HEK293T (cell line): ENCODE data around the gene ATG2A.

Experiments
- CTCF ChIA-PET: fragments of 350-600 bp; formaldehyde crosslinking; extraction: SDS; loops from one replicate; lab custom pipeline; 2021; ENCODE audit warnings: antibody characterized with exemption, inconsistent platforms; lab: Yijun Ruan, JAX
- POLR2A ChIA-PET: fragments of 350-600 bp; formaldehyde crosslinking; extraction: SDS; loops from one replicate; lab custom pipeline; 2020; ENCODE audit warnings: antibody characterized with exemption, inconsistent platforms; lab: Yijun Ruan, JAX
- DNase-seq: peaks from one replicate; pipeline ENCODE4 v3.0.0; 2012; ENCODE audit warnings: mixed read lengths; ENCODE audit errors: extremely low spot score
- ARNT ChIP-seq: fragments of 450-650 bp; IDR thresholded peaks from 2 replicates; pipeline ENCODE4 v1.6.1; 2017; ENCODE audit warnings: mild to moderate bottlenecking
- BHLHE40 ChIP-seq: fragments of 450-650 bp; IDR thresholded peaks from 2 replicates; pipeline ENCODE4 v1.6.1; 2016; ENCODE audit warnings: mild to moderate bottlenecking, moderate library complexity, borderline replicate concordance
- CTBP1 ChIP-seq: fragments of 450-650 bp; IDR thresholded peaks from 2 replicates; pipeline ENCODE4 v1.6.1; 2016; ENCODE audit warnings: borderline replicate concordance
- ELF4 ChIP-seq: fragments of 450-650 bp; IDR thresholded peaks from 2 replicates; pipeline ENCODE4 v1.6.1; 2017; ENCODE audit warnings: antibody characterized with exemption
- FOXA1 ChIP-seq: fragments of 450-650 bp; IDR thresholded peaks from 2 replicates; pipeline ENCODE4 v1.6.1; 2016; ENCODE audit warnings: mild to moderate bottlenecking
- FOXK2 ChIP-seq: fragments of 450-650 bp; IDR thresholded peaks from 2 replicates; pipeline ENCODE4 v1.6.1; 2016; ENCODE audit warnings: mild to moderate bottlenecking
- FOXM1 ChIP-seq: fragments of 450-650 bp; IDR thresholded peaks from 2 replicates; pipeline ENCODE4 v1.6.1; 2017; ENCODE audit warnings: mild to moderate bottlenecking, borderline replicate concordance
- HDGF ChIP-seq: fragments of 450-650 bp; IDR thresholded peaks from 2 replicates; pipeline ENCODE4 v1.6.1; 2017; ENCODE audit warnings: antibody characterized with exemption, borderline replicate concordance
- L3MBTL2 ChIP-seq: fragments of 450-650 bp; conservative IDR thresholded peaks from 2 replicates; pipeline ENCODE4 v1.6.1; 2016; ENCODE audit warnings: mild to moderate bottlenecking
- LEF1 ChIP-seq: fragments of 450-650 bp; IDR thresholded peaks from 2 replicates; pipeline ENCODE4 v1.6.1; 2017; ENCODE audit warnings: mild to moderate bottlenecking, borderline replicate concordance
- NFRKB ChIP-seq: fragments of 450-650 bp; IDR thresholded peaks from 2 replicates; pipeline ENCODE4 v1.6.1; 2016; ENCODE audit warnings: mild to moderate bottlenecking, moderate library complexity
- SP1 ChIP-seq: fragments of 450-650 bp; IDR thresholded peaks from 2 replicates; pipeline ENCODE4 v1.6.1; 2017
- SUZ12 ChIP-seq: fragments of 450-650 bp; IDR thresholded peaks from 2 replicates; pipeline ENCODE4 v1.6.1; 2016; ENCODE audit warnings: mild to moderate bottlenecking
- TARDBP ChIP-seq: fragments of 450-650 bp; IDR thresholded peaks from 2 replicates; pipeline ENCODE4 v1.6.1; 2016
- ZNF384 ChIP-seq: fragments of 450-650 bp; IDR thresholded peaks from 2 replicates; pipeline ENCODE4 v1.6.1; 2016
- TF ChIP-seq, protein P1 (sequence below): fragments of 450-650 bp; IDR thresholded peaks from 2 replicates; pipeline ENCODE4 v1.6.1; 2016

ATG2A gene

DNA sequence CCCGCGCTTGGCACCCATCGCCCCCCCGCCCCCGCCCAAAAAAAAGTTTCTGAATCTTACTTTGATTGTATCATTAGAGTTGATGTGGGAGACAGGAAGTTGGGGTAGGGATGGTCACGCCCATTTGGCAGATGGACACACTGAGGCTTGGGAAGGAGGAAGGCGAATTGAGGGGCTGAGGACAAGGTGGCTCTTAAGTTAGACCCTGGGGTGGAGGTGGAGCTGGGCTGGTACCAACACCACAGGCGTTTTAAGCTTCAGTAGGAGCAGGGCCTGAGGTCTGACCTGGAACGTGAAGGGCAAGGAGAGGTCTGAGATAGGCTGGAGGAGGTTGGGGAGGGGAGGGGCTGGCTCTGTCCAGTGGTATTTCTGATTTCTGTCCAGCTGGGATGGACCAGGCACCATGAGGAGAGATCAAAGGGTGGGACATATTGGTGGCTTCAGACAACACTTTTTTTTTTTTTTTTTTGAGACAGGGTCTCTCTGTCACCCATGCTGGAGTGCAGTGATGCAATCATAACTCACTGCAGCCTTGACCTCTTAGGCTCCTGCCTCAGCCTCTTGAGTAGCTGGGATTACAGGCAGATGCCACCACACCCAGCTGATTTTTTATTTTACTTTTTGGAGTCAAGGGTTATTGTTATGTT, 71.8 kb downstream of the ATG2A start:
- POLR2A ChIA-PET: interaction anchor here (1.2 kb wide), 1 partner anchor 152 kb away, joined by 3 read pairs; the partner anchor contains the start of gene BATF2
- no peak for DNase-seq
- TF ChIP-seq ARNT (no peak), FOXK2 (no peak), ZNF384 (no peak), ELF4 (no peak), BHLHE40 (no peak), L3MBTL2 (no peak), NFRKB (no peak), TARDBP (no peak), SP1 (no peak), FOXA1 (no peak), LEF1 (no peak), FOXM1 (no peak), SUZ12 (no peak), CTBP1 (no peak), HDGF (no peak)
- TF ChIP-seq, protein P1, sequence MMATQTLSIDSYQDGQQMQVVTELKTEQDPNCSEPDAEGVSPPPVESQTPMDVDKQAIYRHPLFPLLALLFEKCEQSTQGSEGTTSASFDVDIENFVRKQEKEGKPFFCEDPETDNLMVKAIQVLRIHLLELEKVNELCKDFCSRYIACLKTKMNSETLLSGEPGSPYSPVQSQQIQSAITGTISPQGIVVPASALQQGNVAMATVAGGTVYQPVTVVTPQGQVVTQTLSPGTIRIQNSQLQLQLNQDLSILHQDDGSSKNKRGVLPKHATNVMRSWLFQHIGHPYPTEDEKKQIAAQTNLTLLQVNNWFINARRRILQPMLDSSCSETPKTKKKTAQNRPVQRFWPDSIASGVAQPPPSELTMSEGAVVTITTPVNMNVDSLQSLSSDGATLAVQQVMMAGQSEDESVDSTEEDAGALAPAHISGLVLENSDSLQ: no peak

More for the DNA sequence above, 71.8 kb downstream of the ATG2A start:
- CTCF ChIA-PET: interaction anchor here (1.6 to 1.8 kb wide), 2 partner anchors 32 to 48 kb away, joined by 4 to 6 read pairs; no protein-coding TSS in a partner anchor
